Neural progenitor cell (in vitro differentiated cells): ENCODE results near the gene ASTN2.

Experiments
- EZH2 ChIP-seq: fragments of 200-600 bp; sonication (generic); IDR thresholded peaks from 2 replicates; pipeline ENCODE4 v1.6.1; 2017; ENCODE audit warnings: antibody characterized with exemption, mild to moderate bottlenecking, moderate library complexity
- EZH2phosphoT487 ChIP-seq: fragments of 200-600 bp; sonication (generic); IDR thresholded peaks from 2 replicates; pipeline ENCODE4 v1.6.1; 2017; ENCODE audit warnings: antibody characterized with exemption
- TF ChIP-seq, protein P1 (sequence below): fragments of 200-600 bp; sonication (generic); IDR thresholded peaks from 2 replicates; pipeline ENCODE4 v1.5.1; 2017; ENCODE audit warnings: antibody characterized with exemption, mild to moderate bottlenecking

DNA sequence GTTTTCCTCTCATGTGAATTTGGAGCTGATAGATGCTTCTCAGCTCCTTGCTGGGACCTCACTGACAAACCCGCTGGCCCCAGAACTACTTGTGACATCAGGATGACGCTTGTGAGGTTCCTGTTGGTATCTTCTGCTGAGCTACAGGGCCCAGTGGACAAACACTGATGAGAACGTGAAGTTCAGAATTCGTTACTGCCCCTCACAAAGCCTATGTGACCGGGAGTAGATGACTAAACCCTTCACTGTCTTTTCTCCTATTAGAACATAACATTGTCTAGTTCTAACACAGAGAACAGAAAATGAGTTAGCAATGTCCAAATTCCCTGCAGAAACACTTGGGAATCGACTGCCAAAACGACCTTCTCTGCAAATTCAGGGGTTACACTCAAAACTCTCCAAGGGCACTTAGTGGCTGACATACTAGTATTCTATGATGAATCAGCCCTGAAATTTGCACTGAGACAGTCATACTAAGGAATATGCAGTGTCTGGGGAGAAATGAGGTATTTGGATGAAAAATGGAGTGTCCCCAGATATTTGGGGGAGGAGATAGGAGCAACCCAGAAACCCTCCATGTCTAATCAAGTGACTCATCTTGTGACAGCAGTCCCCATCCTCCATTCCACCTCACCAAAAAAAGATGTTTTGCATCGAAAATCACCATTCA lies 871.0 kb downstream of the ASTN2 start:
- TF ChIP-seq, protein P1, sequence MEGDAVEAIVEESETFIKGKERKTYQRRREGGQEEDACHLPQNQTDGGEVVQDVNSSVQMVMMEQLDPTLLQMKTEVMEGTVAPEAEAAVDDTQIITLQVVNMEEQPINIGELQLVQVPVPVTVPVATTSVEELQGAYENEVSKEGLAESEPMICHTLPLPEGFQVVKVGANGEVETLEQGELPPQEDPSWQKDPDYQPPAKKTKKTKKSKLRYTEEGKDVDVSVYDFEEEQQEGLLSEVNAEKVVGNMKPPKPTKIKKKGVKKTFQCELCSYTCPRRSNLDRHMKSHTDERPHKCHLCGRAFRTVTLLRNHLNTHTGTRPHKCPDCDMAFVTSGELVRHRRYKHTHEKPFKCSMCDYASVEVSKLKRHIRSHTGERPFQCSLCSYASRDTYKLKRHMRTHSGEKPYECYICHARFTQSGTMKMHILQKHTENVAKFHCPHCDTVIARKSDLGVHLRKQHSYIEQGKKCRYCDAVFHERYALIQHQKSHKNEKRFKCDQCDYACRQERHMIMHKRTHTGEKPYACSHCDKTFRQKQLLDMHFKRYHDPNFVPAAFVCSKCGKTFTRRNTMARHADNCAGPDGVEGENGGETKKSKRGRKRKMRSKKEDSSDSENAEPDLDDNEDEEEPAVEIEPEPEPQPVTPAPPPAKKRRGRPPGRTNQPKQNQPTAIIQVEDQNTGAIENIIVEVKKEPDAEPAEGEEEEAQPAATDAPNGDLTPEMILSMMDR, result no peak
- TF ChIP-seq EZH2, result no peak
- no peak for TF ChIP-seq EZH2phosphoT487
